Measurements from ENCODE around the gene PRKCA.
"Not testable (repeated sequence)": the region's sequence is repeated elsewhere in the genome, so short reads cannot be mapped to it uniquely, and the experiment has no call there.

Gene PRKCA

DNA sequence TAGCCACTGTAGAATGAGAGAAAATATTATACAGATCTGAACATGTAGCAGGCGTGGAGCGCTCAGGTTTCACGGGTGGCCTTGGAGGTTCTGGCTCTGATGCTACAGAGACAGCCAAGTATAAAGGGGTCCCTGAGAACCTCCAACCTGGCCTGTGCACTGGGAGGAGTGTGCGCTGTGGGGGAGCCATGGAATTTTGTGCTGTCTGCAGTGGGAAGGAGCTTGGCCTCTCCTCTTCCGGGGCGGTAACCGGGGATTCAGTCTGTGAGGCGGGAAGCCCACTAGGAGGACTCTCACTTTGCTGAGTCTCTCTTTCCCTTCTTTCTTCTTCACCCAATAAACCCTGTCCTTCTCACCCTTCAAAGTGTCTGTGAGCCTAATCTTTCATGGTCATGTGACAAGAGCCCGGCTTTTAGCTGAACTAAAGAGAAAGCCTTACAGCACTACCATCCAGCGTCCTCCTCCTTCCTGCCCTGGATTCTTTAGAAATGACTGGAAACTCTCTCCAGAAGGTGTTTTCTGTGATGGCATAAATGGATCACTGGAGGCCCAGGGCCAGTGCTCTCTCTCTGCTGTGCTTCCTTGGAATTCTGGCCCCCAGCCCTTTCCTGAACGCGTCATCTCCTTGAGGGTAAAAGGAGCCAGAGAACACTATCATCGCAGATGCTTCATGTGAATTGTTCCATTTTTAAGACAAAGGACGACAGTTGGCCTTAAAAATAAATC is 300.4 kb downstream of the PRKCA start:
- no peak for DNase-seq (ENCODE audit: low read depth in 2 of 2, low spot score in 1 of 2)

DNA sequence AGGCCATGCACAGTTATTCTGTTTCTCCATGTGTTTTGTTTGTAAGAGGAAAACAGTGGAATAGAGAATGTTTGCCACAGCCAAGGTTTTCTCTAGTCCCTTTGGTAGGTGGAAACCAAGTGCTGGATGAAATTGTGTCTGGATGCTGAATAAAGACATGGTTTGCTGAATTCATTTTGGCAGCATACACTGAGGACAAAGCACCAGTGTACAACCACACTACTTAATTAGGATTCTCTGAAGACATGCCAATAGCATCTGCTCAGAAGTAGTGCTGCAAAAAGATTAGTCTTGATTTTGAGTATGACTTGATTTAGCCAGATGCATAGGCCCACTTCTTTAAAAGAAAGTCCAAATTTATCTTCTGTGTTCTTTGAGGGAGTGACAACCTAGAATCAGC is 302.0 kb downstream of the PRKCA start:
- DNase-seq (ENCODE audit: low read depth in 2 of 2, low spot score in 1 of 2) = no peak

DNA sequence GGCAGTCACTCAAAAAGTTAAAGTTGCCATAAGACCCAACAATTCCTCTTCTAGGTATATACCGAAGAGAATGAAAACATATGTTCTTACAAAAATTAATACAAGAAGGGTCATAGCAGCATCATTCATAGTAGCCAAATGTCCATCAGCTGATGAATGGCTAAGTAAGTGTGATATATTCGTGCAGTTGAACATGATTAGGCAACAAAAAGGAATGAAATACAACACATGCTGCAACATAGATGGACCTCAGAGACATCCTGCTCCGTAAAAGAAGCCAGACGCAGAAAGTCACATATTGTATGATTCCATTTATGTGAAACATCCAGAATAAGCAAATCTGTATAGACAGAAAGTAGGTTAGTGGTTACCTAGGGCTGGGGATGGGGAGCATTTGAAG is 303.1 kb downstream of the PRKCA start:
- no peak for DNase-seq (ENCODE audit: low read depth in 2 of 2, low spot score in 1 of 2)

DNA sequence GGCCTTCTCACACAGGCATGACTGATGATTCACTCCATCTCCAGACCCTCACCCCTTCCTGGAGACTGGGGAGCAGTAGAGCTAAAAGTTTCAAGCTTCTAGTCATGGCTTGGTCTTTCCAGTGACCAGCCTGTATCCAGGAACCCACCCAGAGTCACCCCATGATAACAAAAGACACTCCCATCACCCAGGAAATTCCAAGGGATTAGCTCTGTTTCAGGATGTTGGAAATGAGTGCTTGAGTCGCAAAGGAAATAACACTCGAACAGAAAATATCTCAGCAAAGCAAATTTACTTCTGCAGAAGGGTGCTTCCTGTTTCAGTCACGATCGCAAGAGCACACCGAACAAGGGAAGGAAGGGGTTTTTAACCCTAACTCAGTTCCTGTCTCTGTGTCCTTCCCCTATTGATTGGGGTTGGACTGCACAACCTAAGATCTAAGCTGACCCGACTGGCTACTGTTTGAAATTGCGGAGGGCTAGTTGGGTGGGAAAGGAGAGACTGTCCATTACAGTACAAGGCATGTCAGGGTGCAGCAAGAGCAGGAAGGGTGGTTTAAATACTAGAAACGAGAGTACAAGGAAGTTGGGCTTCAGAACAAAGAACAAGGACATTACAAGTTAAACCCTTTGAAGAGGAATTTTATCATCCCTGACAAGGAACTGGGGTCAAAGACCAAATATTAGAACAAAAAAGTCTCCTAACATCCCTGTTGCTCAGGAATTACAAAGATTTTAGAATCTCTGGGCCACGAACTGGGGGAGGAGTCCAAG is 308.1 kb downstream of the PRKCA start:
- no peak for DNase-seq (ENCODE audit: low read depth in 2 of 2, low spot score in 1 of 2)

DNA sequence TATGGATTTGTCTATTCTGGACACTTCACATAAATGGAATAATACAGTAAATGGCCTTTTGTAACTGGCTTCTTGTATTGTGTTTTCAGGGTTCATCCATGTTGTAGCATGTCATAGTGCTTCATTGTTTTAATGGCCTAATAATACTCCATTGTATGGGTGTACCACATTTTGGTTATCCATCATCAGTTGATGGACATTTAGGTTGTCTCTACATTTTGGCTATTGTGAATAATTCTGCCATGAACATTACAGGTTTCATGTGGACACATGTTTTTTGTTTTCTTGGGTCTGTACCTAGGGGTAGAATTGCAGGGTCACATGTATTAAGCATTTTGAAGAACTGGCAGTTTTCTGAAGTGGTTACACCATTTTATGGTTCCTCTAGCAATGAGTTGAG is 309.0 kb downstream of the PRKCA start:
- DNase-seq (ENCODE audit: low read depth in 2 of 2, low spot score in 1 of 2) = no peak

DNA sequence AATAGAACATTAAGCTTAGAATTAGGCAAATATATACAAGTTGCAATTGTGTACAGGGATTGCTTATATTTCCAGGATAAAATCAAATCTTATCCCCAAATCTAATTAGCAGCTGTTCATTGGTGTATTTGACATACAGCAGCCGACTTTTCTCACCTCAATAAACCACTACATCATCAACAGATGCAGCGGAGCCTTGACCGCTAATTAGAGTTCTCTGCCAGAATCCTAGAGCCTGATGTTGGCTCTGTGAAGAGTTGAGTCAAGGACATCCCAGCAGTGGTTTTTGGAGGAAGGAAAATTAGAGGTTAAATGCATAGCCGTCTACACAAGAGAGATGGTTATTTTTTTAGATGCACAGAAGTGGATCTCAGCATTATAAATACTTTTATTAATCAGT is 310.6 kb downstream of the PRKCA start:
- DNase-seq (ENCODE audit: low read depth in 2 of 2, low spot score in 1 of 2) = no peak

DNA sequence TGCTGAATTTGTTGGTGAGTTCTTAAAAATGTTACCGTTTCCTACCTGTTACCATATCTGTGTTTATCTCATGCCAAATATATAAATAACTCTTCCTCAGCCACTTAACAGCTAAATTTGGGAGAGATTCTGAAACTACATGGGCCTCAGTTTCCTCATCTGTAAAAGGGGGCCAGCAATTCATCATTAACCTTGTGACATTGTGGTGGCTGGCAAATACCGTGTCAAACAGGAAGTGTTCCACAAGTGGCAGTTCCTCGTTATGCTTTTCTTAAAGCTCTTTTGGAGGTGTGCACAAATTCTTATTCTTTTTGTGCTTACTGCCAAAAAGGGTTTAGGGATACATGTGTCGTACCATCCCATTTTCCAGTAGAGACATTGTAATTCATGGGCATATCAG is 312.1 kb downstream of the PRKCA start:
- DNase-seq (ENCODE audit: low read depth in 2 of 2, low spot score in 1 of 2) = no peak

DNA sequence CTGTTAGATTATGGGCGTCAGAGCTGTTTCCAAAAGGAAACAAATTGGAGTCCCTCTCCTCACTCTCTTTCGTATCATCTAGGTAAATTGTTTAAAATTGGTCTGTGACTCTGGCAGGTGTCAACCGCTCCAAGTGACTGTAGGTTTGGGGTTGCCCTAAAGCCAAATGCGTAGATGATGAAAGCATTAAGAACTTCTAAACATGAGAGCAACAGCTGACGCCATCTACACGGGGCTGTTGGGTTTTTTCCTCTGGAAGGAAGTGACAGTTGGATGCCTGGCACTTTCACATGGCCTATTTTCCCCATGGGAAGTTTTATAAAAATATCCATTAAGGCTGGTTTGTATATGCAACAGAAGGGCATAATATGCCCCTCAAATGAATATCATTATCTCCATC is 316.8 kb downstream of the PRKCA start:
- DNase-seq (ENCODE audit: low read depth in 2 of 2, low spot score in 1 of 2) = no peak

DNA sequence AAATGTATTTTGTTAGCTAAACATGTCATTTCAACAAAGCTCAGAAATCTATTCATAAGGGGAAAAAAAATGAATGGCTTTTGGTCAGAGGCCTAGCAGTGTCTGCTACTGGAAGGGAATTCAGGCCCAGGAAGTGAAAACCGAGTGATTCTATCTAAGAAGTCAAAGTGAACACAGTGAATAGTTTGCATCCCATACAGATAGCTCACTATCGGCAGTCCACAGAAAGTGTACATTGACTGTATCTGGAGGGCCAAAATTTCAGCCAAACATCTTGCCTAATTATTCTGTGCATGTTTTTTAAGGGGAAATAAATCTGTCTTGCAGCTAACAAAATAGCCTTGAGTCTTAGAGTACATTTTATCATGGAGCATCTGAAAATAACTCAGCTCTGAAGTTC is 318.1 kb downstream of the PRKCA start:
- no peak for DNase-seq (ENCODE audit: low read depth in 2 of 2, low spot score in 1 of 2)

DNA sequence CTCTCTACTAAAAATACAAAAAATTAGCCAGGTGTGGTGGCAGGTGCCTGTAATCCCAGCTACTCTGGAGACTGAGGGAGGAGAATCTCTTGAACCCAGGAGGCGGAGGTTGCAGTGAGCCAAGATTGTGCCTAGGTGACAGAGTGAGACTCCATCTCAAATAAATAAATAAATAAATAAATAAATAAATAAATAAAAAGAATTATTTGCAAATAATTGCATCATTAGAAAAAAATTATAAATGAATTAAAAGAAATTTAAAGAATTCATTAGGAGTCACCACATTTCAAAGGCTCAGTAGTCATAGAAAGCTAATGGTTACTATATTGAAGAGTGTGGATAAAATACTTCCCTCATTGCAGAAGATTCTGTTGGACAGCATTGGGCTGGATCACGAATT is 322.2 kb downstream of the PRKCA start:
- not testable (repeated sequence) for DNase-seq (ENCODE audit: low read depth in 2 of 2, low spot score in 1 of 2)

DNA sequence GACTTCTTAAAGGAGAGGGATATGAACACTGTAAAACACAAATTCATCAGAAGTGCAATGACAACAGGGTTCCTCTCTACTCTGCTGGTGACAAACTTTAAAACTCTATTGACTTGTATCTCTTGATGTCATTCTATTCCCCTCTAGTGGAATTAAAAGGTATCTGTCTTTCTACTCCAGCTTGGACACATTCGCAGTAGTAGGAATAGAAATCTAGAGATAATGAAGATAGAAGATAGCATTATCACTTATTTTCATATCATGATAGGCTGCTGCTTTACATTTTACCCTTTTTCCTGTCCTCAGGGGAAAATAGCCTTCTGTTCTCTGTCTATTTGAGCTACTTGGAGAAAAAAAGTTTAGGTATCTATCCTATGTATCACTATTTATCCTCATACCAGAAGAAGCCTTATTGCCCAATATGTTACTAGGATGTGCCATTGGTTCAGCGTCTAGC is 322.9 kb downstream of the PRKCA start:
- no peak for DNase-seq (ENCODE audit: low read depth in 2 of 2, low spot score in 1 of 2)

DNA sequence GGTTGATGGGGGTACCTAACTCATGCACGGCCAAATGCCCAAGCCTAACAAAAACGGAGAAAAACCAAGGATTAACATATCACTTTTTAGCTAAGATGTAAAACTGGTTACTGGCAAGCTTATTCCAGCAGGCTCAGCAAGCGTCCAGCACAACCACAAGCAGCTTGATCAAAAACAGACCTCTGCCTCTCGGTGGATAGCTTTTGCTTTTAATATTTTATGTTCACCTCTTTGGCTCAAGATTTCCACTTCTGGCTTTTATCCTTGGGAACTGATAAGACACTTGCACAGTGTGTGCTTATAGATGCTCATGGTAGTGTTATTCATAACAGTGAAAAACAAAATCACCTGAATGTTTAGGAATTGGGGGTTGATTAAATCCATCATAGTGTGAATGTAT is 325.6 kb downstream of the PRKCA start:
- no peak for DNase-seq (ENCODE audit: low read depth in 2 of 2, low spot score in 1 of 2)

DNA sequence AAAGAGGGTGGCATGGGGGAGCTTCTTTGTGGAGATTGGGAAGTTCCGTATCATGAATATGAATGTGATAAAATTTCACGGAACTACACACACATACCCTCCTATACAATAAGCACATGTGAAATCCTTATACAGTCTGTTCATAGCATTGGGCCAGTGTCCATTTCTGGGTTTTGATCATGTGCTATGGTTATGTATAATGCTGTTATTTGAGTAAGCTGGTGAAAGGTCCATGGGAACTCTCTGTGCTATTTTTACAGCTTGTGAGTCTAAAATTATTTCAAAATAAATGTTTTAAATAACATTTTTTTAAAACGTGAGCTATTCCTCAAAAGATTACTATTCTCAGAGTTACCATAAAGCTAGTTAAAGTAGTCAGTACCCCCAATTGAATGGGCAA is 327.3 kb downstream of the PRKCA start:
- DNase-seq (ENCODE audit: low read depth in 2 of 2, low spot score in 1 of 2) = no peak

DNA sequence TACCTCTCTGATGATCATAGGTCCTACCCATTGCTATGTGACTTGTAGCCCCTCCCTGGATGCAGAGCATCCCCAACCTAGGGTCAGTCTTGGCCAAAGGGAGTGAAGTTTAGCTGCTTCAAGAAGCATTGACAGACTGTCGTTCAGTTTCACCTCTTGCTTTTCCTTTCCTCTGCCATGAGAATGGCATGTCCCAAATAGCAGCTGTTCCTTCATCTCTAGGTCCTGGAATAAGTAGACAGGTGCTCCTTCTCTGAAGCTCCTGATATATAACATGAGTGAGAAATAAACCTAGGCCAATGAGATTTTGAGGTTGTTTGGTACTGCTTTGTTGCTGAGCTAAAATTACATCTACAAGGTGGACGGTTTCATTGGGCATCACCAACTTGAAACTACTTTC is 328.0 kb downstream of the PRKCA start:
- no peak for DNase-seq (ENCODE audit: low read depth in 2 of 2, low spot score in 1 of 2)

DNA sequence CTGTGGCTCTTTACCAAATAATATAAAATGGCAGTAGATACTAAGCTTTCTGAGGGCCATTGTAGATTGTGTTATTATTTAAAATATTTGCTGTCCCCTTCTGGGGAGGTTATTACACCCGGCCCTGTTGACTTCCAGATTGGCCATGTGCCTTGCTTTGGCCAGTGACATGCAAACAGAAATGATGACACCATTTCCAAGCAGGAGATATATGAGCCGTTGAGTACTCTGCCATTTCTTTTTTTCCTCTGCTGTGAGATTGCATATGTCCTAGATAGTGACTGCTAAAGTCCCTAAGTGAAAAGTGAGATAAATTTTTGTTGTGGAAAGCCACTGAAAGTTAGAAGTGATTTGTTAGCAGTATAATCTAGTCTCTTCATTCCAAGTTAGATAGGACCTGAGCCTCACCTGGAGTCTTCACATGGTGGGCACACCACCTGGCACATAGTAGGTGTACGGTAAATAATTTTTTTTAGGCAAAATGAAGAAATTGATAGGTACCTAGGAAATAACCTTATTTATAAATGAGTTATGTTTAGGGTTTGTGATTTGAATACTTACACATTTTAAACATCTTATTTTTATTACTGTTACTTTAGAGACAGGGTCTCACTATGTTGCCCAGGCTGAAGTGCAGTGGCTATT is 328.5 kb downstream of the PRKCA start:
- no peak for DNase-seq (ENCODE audit: low read depth in 2 of 2, low spot score in 1 of 2)

DNA sequence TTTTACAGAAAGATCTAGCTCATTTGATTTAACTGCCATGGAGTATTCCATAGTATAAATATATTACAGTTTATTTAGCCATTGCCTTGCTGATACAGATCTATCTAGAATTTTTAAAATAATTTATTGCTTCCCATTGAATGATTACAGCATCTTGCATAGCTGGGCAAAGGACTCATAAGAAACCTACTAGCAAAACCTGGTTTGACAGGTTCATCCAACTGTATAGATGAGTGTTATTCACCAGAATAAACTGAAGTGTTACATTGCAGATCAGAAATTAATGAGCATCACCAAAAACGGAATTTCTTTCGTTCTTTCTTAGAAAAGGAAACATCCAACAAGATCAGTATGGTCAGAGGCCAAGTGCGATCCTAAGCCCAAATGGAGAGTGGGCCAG is 330.3 kb downstream of the PRKCA start:
- DNase-seq (ENCODE audit: low read depth in 2 of 2, low spot score in 1 of 2) = no peak

DNA sequence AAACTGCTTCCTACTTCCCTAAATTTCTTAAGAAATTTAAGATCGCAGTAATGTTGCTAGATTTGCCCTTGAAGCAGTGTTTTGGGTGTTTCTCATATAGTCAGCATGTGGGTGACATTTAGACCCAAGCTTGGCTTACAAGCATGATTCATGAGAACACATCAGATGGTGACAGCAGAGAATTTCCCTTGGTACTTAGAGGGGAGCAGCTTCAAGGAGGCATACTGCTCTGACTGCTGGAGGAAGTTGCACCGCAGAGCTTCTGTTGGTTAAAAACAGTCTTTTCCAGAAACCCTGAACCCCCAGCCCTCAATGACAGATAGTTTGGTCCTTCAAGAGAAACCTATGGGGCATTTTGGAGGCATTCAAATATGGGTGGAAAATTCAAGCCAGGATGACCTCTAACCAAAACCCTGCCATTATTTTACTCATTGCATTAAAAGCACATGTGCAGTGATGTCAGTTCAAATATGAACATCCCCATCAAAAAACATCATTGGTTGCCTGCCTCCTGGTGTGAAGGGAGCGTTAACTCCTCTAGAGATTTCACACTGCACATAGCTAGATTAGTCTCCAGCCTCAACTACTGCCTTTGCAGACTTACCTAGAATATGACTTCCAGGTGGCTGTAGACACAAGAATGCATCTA is 331.0 kb downstream of the PRKCA start:
- DNase-seq (ENCODE audit: low read depth in 2 of 2, low spot score in 1 of 2) = peak in 1 of 2 donors; percentile 9

DNA sequence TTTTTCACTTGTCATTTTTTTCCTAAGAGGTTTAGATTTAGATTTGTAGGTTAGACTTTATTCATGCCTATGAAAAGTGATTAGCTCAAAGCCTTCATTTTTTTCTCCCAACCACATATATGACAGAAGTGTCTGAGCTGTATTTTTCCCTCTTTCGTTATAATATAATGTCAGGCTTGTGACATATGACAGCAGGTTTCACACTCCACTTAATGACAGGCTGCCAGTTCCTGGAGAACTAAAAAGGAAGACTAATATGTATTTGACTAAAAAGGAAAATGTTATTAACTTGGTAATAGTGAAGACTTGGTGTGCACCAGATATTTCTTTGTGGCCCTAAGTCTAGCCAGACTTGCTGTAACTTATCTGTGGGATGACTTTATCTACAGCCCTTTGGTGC is 331.8 kb downstream of the PRKCA start:
- no peak for DNase-seq (ENCODE audit: low read depth in 2 of 2, low spot score in 1 of 2)

DNA sequence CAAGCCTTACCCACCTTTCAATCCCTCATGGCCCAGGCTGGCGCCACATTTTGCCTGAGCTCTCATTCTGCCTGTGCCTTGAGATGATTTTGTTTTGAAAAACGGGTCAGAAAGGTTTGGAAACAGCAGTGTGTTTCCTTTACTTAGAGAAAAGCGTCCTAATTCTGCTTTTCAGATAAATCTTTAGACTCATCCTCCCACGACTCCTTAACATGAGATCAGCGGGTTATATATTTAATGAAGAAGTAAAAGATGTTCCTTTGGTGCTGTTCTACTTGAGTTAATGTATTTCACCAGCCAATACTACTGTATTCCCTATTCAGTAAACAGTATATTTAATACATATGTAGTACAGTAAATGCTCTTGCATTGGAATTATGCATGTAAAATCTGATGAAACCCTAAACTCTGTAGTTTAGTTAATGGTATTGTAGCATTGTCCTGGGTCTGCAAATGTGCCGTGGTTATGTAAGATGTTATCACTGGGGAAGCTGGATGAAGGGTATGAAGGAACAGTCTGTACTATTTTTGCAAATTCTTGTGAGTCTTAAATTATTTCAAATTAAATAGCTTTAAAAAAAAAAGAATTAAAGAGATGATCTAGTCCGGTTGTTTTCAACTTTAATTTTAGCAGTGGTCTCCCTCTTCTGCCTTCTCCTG is 333.1 kb downstream of the PRKCA start:
- DNase-seq (ENCODE audit: low read depth in 2 of 2, low spot score in 1 of 2) = no peak

DNA sequence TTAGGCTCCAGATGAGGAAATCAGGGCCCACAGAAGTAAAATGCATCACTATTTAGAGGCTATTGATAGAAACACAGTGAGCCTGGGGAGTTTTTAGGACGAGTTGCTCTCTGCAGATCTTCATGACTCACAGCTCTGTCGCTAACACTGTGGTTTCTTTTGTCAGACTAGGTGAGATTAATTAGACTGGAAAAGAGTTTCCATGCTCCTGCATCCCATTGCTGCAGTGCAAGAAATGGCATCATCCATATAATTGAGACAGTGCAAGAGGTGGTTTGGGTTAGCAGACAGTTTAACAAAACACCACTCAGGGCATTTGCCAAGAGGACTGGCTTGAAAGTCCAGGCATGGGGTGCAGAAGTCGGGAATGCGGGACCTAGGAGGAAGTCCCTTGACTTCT is 333.7 kb downstream of the PRKCA start:
- DNase-seq (ENCODE audit: low read depth in 2 of 2, low spot score in 1 of 2) = no peak

DNA sequence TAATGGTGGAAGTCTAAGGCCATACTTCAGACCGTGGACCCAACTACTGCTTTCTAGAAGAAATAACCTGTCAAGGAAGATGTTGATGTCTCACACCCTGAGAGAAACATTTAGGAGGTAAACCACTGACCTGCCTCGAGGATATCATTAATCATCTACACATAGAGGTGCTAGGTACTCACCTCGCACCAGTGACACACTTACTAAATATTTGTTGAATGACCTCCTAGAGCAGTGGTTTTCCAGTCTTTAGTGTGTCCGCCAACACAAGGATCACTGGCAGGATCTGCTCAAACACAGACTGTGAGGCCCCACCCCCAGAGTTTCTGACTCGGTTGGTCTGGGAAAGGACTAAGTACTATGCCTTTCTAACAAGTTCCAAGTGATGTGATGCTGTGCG is 335.1 kb downstream of the PRKCA start:
- DNase-seq (ENCODE audit: low read depth in 2 of 2, low spot score in 1 of 2) = no peak
